Testis (tissue), 2 donors: ENCODE results near the gene FANCD2.
"Not testable (repeated sequence)": the region's sequence is repeated elsewhere in the genome, so short reads cannot be mapped to it uniquely, and the experiment has no call there.

Experiments used
- CTCF ChIP-seq, 3 experiments: fragments of 450-650 bp in 2 of 3; fragments of 200-600 bp in 1 of 3; sonication (generic) in 1 of 3; IDR thresholded peaks; one replicate each; pipeline ENCODE4 v1.5.1; 2016 to 2019; ENCODE audit warnings: antibody characterized with exemption in 3 of 3, mild to moderate bottlenecking in 2 of 3, moderate library complexity in 1 of 3
- POLR2A ChIP-seq: fragments of 450-650 bp; IDR thresholded peaks from one replicate; pipeline ENCODE4 v1.6.1; 2017; ENCODE audit warnings: antibody characterized with exemption, mild to moderate bottlenecking, moderate library complexity

- TF ChIP-seq CTCF (IDR thresholded peaks at IDR 0.05); POLR2A: not testable (repeated sequence)
These were observed 64.5 kb downstream of the FANCD2 start for GRCh38 chr3:10090774-10091173.
